ENCODE data around the gene MORN1.

MORN1 gene

DNA sequence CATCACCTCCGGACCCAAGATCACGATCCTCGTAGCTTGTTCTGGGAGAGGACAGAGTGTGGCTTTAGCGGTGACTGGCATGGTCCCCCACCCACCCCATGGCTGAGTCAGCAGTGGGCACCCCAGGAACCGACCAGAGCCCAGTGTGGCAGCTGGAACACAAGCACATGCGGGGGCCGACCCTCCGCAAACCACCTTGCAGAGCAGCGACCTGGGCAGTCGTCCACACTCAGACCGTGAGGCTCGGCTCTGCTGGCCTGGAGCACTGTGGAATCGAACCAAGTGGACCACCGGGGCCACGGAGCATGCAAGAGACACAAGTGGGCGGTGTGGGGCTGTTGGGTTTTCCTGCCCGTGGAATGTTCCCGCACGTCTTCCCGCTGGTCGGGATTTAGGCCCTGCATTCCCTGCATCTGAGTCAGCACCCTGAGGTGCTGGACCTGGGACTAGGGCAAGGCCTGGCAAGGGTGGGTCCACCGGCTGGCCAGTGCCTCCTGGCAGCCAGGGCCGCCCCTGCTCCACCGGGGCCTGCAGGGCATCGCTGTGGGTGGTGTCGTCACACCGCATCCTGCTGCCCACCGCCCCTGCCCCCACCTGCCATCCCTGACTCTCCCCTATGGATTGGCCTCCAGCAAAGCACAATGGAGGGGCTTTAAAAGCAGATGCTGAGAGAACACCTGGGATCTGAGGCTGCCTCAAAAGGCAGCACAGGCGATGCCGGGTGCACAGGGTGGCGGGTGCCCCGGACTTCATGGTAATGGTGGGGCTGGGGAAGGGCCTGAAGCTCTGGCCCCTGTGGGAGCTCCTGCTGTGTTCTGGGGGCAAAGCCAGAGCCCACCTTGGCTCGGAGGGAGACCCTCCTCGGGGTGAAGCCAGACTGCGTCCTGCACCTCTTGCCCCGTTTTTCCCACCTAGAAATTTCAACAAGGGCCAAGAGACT lies 18.5 kb downstream of the MORN1 start:
- H3K36me3 ChIP-seq (replicated peaks; ENCODE audit: insufficient read depth, low read length) = no peaks in the 10 kb centered on the region
- no peak overlapping the region for H3K27ac ChIP-seq (ENCODE audit: low read length)
- H3K27me3 ChIP-seq (replicated peaks; ENCODE audit: insufficient read depth, low read length) = peaks cover 96% of the 10 kb centered on the region
- no peak overlapping the region for H3K4me2 ChIP-seq (ENCODE audit: low read depth, low read length)
- H2AFZ ChIP-seq (ENCODE audit: low read length) = no peak overlapping the region
- H3K9me2 ChIP-seq (replicated peaks; ENCODE audit: insufficient read depth, low read length) = no peaks in the 10 kb centered on the region
- no peaks in the 10 kb centered on the region for H3K4me1 ChIP-seq (ENCODE audit: low read length)
- H3K4me3 ChIP-seq (ENCODE audit: low read length) = no peak overlapping the region
- H3K79me2 ChIP-seq (ENCODE audit: low read length) = no peaks in the 10 kb centered on the region
- H3K9ac ChIP-seq (ENCODE audit: low read length) = no peak overlapping the region
- TF ChIP-seq, protein P1, sequence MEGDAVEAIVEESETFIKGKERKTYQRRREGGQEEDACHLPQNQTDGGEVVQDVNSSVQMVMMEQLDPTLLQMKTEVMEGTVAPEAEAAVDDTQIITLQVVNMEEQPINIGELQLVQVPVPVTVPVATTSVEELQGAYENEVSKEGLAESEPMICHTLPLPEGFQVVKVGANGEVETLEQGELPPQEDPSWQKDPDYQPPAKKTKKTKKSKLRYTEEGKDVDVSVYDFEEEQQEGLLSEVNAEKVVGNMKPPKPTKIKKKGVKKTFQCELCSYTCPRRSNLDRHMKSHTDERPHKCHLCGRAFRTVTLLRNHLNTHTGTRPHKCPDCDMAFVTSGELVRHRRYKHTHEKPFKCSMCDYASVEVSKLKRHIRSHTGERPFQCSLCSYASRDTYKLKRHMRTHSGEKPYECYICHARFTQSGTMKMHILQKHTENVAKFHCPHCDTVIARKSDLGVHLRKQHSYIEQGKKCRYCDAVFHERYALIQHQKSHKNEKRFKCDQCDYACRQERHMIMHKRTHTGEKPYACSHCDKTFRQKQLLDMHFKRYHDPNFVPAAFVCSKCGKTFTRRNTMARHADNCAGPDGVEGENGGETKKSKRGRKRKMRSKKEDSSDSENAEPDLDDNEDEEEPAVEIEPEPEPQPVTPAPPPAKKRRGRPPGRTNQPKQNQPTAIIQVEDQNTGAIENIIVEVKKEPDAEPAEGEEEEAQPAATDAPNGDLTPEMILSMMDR (IDR thresholded peaks at IDR 0.05; ENCODE audit: low read length) = no peak
- TF ChIP-seq EZH2phosphoT487 (IDR thresholded peaks at IDR 0.05; ENCODE audit: low read length) (no peak), EZH2 (optimal IDR thresholded peaks at IDR 0.05; ENCODE audit: low read depth, low read length) (no peak)
- no peak for DNase-seq
- no peaks in the 10 kb centered on the region for H4K20me1 ChIP-seq (ENCODE audit: insufficient read depth, low read length)
- H3K9me3 ChIP-seq (replicated peaks; ENCODE audit: insufficient read depth, low read length) = no peaks in the 10 kb centered on the region
- H3F3A ChIP-seq (ENCODE audit: insufficient read depth, low read length) = no peaks in the 10 kb centered on the region

DNA sequence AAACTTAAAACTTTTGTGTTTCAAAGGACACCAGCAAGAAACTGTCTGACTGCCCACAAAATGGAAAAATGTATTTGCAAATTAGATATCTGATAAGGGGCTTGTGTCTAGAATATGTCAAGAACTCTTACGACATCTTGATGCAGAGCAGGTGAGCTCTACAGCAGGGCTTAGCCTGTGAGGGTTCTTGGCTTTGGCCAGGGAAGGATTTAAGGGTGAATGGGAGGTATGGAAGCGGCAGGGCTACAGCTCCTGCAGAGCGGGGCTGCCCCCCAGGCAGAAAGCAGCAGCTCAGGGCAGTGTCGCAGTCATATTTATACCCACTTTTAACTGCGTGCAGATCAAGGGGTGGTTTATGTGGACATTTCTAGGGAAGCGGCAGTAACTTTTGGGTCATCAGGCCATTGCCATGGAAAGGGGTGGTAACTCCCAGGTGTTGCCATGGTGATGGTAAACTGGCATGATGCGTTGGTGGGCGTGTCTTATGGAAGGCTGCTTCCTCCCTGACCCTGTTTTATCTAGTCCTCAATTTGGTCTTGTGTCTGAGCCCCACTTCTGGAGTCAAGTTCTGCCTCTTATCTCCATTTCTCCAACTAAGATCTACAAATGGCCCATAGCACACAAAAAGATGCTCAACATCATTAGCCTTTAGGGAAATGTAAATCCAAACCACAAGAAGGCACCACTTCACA lies 23.2 kb downstream of the MORN1 start:
- Histone ChIP-seq H3K79me2 (ENCODE audit: low read length) (no peaks in the 10 kb centered on the region), H3K9me2 (replicated peaks; ENCODE audit: insufficient read depth, low read length) (no peaks in the 10 kb centered on the region), H3K4me2 (ENCODE audit: low read depth, low read length) (no peak overlapping the region), H3K36me3 (replicated peaks; ENCODE audit: insufficient read depth, low read length) (no peaks in the 10 kb centered on the region), H3K27me3 (replicated peaks; ENCODE audit: insufficient read depth, low read length) (peaks cover 72% of the 10 kb centered on the region), H3F3A (ENCODE audit: insufficient read depth, low read length) (no peaks in the 10 kb centered on the region), H3K4me3 (ENCODE audit: low read length) (no peak overlapping the region), H2AFZ (ENCODE audit: low read length) (no peak overlapping the region), H4K20me1 (ENCODE audit: insufficient read depth, low read length) (no peaks in the 10 kb centered on the region), H3K9ac (ENCODE audit: low read length) (no peak overlapping the region), H3K9me3 (replicated peaks; ENCODE audit: insufficient read depth, low read length) (no peaks in the 10 kb centered on the region), H3K4me1 (ENCODE audit: low read length) (no peaks in the 10 kb centered on the region), H3K27ac (ENCODE audit: low read length) (no peak overlapping the region)
- TF ChIP-seq EZH2 (optimal IDR thresholded peaks at IDR 0.05; ENCODE audit: low read depth, low read length) = no peak
- no peak for TF ChIP-seq EZH2phosphoT487 (IDR thresholded peaks at IDR 0.05; ENCODE audit: low read length)
- TF ChIP-seq, protein P1 (IDR thresholded peaks at IDR 0.05; ENCODE audit: low read length) = no peak
- no peak for DNase-seq

DNA sequence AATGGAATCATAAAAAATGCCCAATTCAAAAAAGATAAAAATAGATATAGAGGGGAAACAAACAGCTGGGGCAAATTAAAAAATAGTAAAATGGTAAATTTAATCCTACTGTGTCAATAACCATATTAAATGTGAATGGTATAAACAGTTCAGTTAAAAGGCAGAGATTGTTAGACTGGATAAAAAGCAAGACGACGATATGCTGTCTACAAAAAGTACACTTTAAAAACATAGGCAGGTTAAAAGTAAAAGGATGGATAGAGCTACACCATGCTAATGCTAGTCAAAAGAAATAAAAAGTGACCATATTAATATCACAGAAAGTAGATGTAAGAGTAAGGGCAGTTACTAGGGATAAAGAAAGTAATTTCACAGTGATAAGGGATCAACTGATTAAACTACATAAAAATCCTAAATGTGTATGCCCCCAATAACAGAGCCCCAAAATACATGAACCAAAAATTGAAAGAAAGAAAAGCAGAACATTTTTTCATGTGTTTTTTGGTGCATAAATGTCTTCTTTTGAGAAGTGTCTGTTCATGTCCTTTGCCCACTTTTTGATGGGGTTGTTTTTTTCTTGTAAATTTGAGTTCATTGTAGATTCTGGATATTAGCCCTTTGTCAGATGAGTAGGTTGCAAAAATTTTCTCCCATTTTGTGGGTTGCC lies 27.4 kb downstream of the MORN1 start:
- Histone ChIP-seq H3K4me3 (ENCODE audit: low read length) (no peak overlapping the region), H3K4me2 (ENCODE audit: low read depth, low read length) (no peak overlapping the region), H3K27ac (ENCODE audit: low read length) (no peak overlapping the region), H3K9ac (ENCODE audit: low read length) (no peak overlapping the region), H4K20me1 (ENCODE audit: insufficient read depth, low read length) (no peaks in the 10 kb centered on the region), H3K9me2 (replicated peaks; ENCODE audit: insufficient read depth, low read length) (no peaks in the 10 kb centered on the region), H2AFZ (ENCODE audit: low read length) (no peak overlapping the region), H3K79me2 (ENCODE audit: low read length) (no peaks in the 10 kb centered on the region), H3K36me3 (replicated peaks; ENCODE audit: insufficient read depth, low read length) (no peaks in the 10 kb centered on the region), H3K9me3 (replicated peaks; ENCODE audit: insufficient read depth, low read length) (no peaks in the 10 kb centered on the region), H3K4me1 (ENCODE audit: low read length) (no peaks in the 10 kb centered on the region), H3K27me3 (replicated peaks; ENCODE audit: insufficient read depth, low read length) (peaks cover 72% of the 10 kb centered on the region), H3F3A (ENCODE audit: insufficient read depth, low read length) (no peaks in the 10 kb centered on the region)
- TF ChIP-seq EZH2 (optimal IDR thresholded peaks at IDR 0.05; ENCODE audit: low read depth, low read length) (no peak), EZH2phosphoT487 (IDR thresholded peaks at IDR 0.05; ENCODE audit: low read length) (no peak)
- TF ChIP-seq, protein P1 (IDR thresholded peaks at IDR 0.05; ENCODE audit: low read length) = no peak
- no peak for DNase-seq

All from MM.1S (cell line).